ENCODE data around the gene BICDL1. TPM values are rescaled to one million over a fixed set of nuclear protein-coding genes. Genes with fewer than 3 reads are reported as not detected.
A peak's percentile ranks its signal among the peaks of the same experiment; 100 is the strongest.

The BICDL1 gene
- total and polyA plus RNA-seq, 2 experiments from 2014 or later: not detected

- Histone ChIP-seq H2AFZ (no peak overlapping the region), H3K9ac (no peak overlapping the region), H3K27ac (no peak overlapping the region), H3K4me2 (ENCODE audit: unreplicated experiment) (no peak overlapping the region), H3K27me3 (replicated peaks; ENCODE audit: insufficient read depth) (no peaks in the 10 kb centered on the region), H4K20me1 (ENCODE audit: insufficient read depth) (no peaks in the 10 kb centered on the region), H3K4me3 (no peak overlapping the region), H3K79me2 (ENCODE audit: insufficient read depth) (no peaks in the 10 kb centered on the region), H3K9me3 (ENCODE audit: low read depth) (no peaks in the 10 kb centered on the region), H3F3A (ENCODE audit: insufficient read depth) (no peaks in the 10 kb centered on the region; the same call in 1 of the 2 replicates), H3K9me2 (ENCODE audit: insufficient read depth) (no peaks in the 10 kb centered on the region), H3K36me3 (ENCODE audit: low read depth) (peaks cover 69% of the 10 kb centered on the region), H3K4me1 (ENCODE audit: insufficient read depth) (no peaks in the 10 kb centered on the region)
- in situ Hi-C loops (cut with MboI): no loop called here
- no peak for TF ChIP-seq EZH2phosphoT487 (IDR thresholded peaks at IDR 0.05; ENCODE audit: insufficient read depth, low read depth)
- no peak for TF ChIP-seq EZH2 (IDR thresholded peaks at IDR 0.05; ENCODE audit: insufficient read depth, poor library complexity, severe bottlenecking)
- no peak for DNase-seq
- WGBS, 2 experiments (ENCODE audit: low coverage in 1 of 2, low lambda C conversion rate in 2 of 2, missing lambda C conversion rate in 2 of 2): 78 to 84% methylated on average over 5 of the region's 5 CpGs
Measured at GRCh38 chr12:120139958-120140357, 150.9 kb downstream of the BICDL1 start.

- peak; percentile 10 for DNase-seq
- Histone ChIP-seq H3K9ac (no peak overlapping the region), H3F3A (ENCODE audit: insufficient read depth) (no peaks in the 10 kb centered on the region; the same call in 1 of the 2 replicates), H3K27ac (no peak overlapping the region), H2AFZ (no peak overlapping the region), H3K9me3 (ENCODE audit: low read depth) (no peaks in the 10 kb centered on the region), H4K20me1 (ENCODE audit: insufficient read depth) (no peaks in the 10 kb centered on the region), H3K9me2 (ENCODE audit: insufficient read depth) (no peaks in the 10 kb centered on the region), H3K27me3 (replicated peaks; ENCODE audit: insufficient read depth) (no peaks in the 10 kb centered on the region), H3K4me1 (ENCODE audit: insufficient read depth) (no peaks in the 10 kb centered on the region), H3K79me2 (ENCODE audit: insufficient read depth) (no peaks in the 10 kb centered on the region), H3K4me3 (no peak overlapping the region), H3K36me3 (ENCODE audit: low read depth) (peaks cover 69% of the 10 kb centered on the region), H3K4me2 (ENCODE audit: unreplicated experiment) (no peak overlapping the region)
- WGBS, 2 experiments (ENCODE audit: low coverage in 1 of 2, low lambda C conversion rate in 2 of 2, missing lambda C conversion rate in 2 of 2): 89 to 91% methylated on average over 9 of the region's 9 CpGs
- in situ Hi-C loops (cut with MboI): no loop called here
- TF ChIP-seq EZH2 (IDR thresholded peaks at IDR 0.05; ENCODE audit: insufficient read depth, poor library complexity, severe bottlenecking) (no peak), EZH2phosphoT487 (IDR thresholded peaks at IDR 0.05; ENCODE audit: insufficient read depth, low read depth) (no peak)
Measured at GRCh38 chr12:120140603-120141002, 151.6 kb downstream of the BICDL1 start.

DNA sequence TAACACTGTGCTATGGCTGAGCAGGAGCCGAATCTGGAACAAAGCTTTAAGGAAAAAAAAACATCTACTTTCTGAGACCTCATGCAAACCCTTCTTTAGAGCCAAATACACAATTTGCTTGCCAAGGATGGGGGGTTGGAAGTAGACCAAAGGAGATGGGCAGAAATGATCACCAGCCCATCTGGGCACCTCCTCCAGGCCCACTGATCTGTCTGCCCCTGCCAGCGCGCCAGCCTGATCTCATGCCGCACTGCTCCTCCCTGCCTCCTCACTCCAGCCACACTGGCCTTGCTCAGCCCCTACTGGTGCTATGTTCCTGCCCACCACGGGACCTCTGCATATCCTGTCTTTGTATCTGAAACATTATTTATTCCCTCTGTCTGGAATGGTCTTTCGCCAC, 152.3 kb downstream of the BICDL1 start:
- no peak for TF ChIP-seq EZH2phosphoT487 (IDR thresholded peaks at IDR 0.05; ENCODE audit: insufficient read depth, low read depth)
- TF ChIP-seq EZH2 (IDR thresholded peaks at IDR 0.05; ENCODE audit: insufficient read depth, poor library complexity, severe bottlenecking): no peak
- Histone ChIP-seq H3K79me2 (ENCODE audit: insufficient read depth) (no peaks in the 10 kb centered on the region), H3K9me3 (ENCODE audit: low read depth) (no peaks in the 10 kb centered on the region), H3K36me3 (ENCODE audit: low read depth) (peaks cover 66% of the 10 kb centered on the region), H3K4me1 (ENCODE audit: insufficient read depth) (no peaks in the 10 kb centered on the region), H3K9ac (no peak overlapping the region), H3K27ac (no peak overlapping the region), H3F3A (ENCODE audit: insufficient read depth) (no peaks in the 10 kb centered on the region; the same call in 1 of the 2 replicates), H4K20me1 (ENCODE audit: insufficient read depth) (no peaks in the 10 kb centered on the region), H3K4me3 (no peak overlapping the region), H2AFZ (no peak overlapping the region), H3K4me2 (ENCODE audit: unreplicated experiment) (no peak overlapping the region), H3K27me3 (replicated peaks; ENCODE audit: insufficient read depth) (no peaks in the 10 kb centered on the region), H3K9me2 (ENCODE audit: insufficient read depth) (no peaks in the 10 kb centered on the region)
- in situ Hi-C loops (cut with MboI): no loop called here
- no peak for DNase-seq
- WGBS, 2 experiments (ENCODE audit: low coverage in 1 of 2, low lambda C conversion rate in 2 of 2, missing lambda C conversion rate in 2 of 2): 97% methylated on average over 6 of the region's 6 CpGs

GRCh38 chr12:120142231-120142877, 153.3 kb downstream of the BICDL1 start:
- no peaks in the 10 kb centered on the region for H4K20me1 ChIP-seq (ENCODE audit: insufficient read depth)
- H3K9me2 ChIP-seq (ENCODE audit: insufficient read depth): no peaks in the 10 kb centered on the region
- H3K27ac ChIP-seq: no peak overlapping the region
- no peak overlapping the region for H3K4me3 ChIP-seq
- TF ChIP-seq EZH2phosphoT487 (IDR thresholded peaks at IDR 0.05; ENCODE audit: insufficient read depth, low read depth): no peak
- TF ChIP-seq EZH2 (IDR thresholded peaks at IDR 0.05; ENCODE audit: insufficient read depth, poor library complexity, severe bottlenecking): no peak
- no peaks in the 10 kb centered on the region for H3K9me3 ChIP-seq (ENCODE audit: low read depth)
- H3K4me2 ChIP-seq (ENCODE audit: unreplicated experiment): no peak overlapping the region
- H2AFZ ChIP-seq: no peak overlapping the region
- H3K36me3 ChIP-seq (ENCODE audit: low read depth): peaks cover 74% of the 10 kb centered on the region
- WGBS, 2 experiments (ENCODE audit: low coverage in 1 of 2, low lambda C conversion rate in 2 of 2, missing lambda C conversion rate in 2 of 2): 97 to 98% methylated on average over 14 of the region's 14 CpGs
- no peaks in the 10 kb centered on the region; the same call in 1 of the 2 replicates for H3F3A ChIP-seq (ENCODE audit: insufficient read depth)
- DNase-seq: no peak
- in situ Hi-C loops (cut with MboI): no loop called here
- H3K9ac ChIP-seq: no peak overlapping the region
- no peaks in the 10 kb centered on the region for H3K79me2 ChIP-seq (ENCODE audit: insufficient read depth)
- no peaks in the 10 kb centered on the region for H3K4me1 ChIP-seq (ENCODE audit: insufficient read depth)
- no peaks in the 10 kb centered on the region for H3K27me3 ChIP-seq (replicated peaks; ENCODE audit: insufficient read depth)

Small RNAs within 50 kb of the gene (small RNA-seq; reads per million reads assigned to genes)
- gene AC004812.1 (ENCODE audit: low read depth, low replicate concordance): not detected

Other genes with a start within 250 kb of the BICDL1 start
- gene CIT, start 111.9 kb upstream of the BICDL1 start, total RNA-seq (2014; rRNA removed; shearing (Covaris generic)): 6.8 and 15.9 TPM in 2 replicates
- gene CIT, start 111.9 kb upstream of the BICDL1 start, polyA plus RNA-seq (2016; fragmentation: Nextera tagmentation; extraction: Ambion mirVana): 3.5 and 4.3 TPM in 2 replicates
- 32.0 and 37.1 TPM in 2 replicates for gene RAB35, start 127.5 kb downstream of the BICDL1 start, total RNA-seq (2014; rRNA removed; shearing (Covaris generic))
- 28.2 and 28.7 TPM in 2 replicates for gene RAB35, start 127.5 kb downstream of the BICDL1 start, polyA plus RNA-seq (2016; fragmentation: Nextera tagmentation; extraction: Ambion mirVana)
- gene GCN1, start 205.5 kb downstream of the BICDL1 start, total RNA-seq (2014; rRNA removed; shearing (Covaris generic)): 74.8 and 79.7 TPM in 2 replicates
- gene GCN1, start 205.5 kb downstream of the BICDL1 start, polyA plus RNA-seq (2016; fragmentation: Nextera tagmentation; extraction: Ambion mirVana): 24.2 and 24.5 TPM in 2 replicates
- gene RPLP0, start 211.9 kb downstream of the BICDL1 start, total RNA-seq (2014; rRNA removed; shearing (Covaris generic)): 4,120 and 4,786 TPM in 2 replicates
- gene RPLP0, start 211.9 kb downstream of the BICDL1 start, polyA plus RNA-seq (2016; fragmentation: Nextera tagmentation; extraction: Ambion mirVana): 1,272 and 1,276 TPM in 2 replicates

Data from GM23248 (cell line).